ENCODE measurements around the gene GAL3ST2. TPM values are rescaled to one million over a fixed set of nuclear protein-coding genes. Genes with fewer than 3 reads are reported as not detected.

Gene GAL3ST2
- total RNA-seq, 2 donors from 2014 or later = 34.2 to 70.2 TPM

DNA sequence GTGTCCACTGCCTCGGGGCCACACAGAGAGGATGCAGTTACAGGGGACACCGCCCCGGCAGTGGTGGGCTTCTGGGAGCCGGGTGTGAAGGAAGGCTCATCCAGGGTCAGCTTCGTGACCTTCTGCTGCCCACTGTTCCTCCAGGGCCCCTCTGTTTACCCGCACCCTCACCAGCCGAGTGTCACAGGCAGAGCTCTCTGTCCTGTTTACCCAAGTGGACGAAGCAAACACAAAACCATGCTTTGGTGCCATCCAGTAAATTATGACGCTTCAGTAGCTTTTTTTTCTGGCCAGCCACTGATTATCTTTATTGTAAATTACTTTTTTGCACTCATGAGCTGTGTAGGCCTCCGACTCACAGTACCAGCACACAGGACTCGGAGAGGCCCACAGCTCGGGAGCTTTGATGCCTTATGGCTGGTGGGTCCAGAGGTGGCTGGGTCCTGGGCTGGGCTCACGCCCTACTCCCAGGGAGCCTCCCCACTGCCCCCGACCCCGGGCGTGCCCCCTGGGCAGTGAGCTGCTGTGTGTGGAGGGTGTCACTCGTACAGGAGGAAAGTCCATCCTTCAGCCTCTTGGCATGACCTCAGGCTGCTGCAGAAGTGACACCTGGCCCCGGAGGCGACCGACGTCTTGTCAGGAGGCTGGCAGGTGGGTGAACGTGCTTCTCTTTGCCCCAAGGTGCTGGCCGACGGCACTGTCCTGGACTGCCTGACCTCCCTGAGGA lies 32.4 kb upstream of the GAL3ST2 start:
- H3K27ac ChIP-seq = no peak overlapping the region
- no peak for DNase-seq
- no peak overlapping the region for H3K4me3 ChIP-seq
- intact Hi-C loops (cut with DNase I) = no loop called here
- no peaks in the 10 kb centered on the region for H3K4me1 ChIP-seq
- H3K36me3 ChIP-seq = no peaks in the 10 kb centered on the region
- TF ChIP-seq, protein P1, sequence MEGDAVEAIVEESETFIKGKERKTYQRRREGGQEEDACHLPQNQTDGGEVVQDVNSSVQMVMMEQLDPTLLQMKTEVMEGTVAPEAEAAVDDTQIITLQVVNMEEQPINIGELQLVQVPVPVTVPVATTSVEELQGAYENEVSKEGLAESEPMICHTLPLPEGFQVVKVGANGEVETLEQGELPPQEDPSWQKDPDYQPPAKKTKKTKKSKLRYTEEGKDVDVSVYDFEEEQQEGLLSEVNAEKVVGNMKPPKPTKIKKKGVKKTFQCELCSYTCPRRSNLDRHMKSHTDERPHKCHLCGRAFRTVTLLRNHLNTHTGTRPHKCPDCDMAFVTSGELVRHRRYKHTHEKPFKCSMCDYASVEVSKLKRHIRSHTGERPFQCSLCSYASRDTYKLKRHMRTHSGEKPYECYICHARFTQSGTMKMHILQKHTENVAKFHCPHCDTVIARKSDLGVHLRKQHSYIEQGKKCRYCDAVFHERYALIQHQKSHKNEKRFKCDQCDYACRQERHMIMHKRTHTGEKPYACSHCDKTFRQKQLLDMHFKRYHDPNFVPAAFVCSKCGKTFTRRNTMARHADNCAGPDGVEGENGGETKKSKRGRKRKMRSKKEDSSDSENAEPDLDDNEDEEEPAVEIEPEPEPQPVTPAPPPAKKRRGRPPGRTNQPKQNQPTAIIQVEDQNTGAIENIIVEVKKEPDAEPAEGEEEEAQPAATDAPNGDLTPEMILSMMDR (IDR thresholded peaks at IDR 0.05) = no peak
- no peaks in the 10 kb centered on the region for H3K9me3 ChIP-seq
- H3K27me3 ChIP-seq = no peaks in the 10 kb centered on the region
- H3K9ac ChIP-seq (ENCODE audit: low read depth in 2 of 2, low read length in 2 of 2) = no peak overlapping the region

DNA sequence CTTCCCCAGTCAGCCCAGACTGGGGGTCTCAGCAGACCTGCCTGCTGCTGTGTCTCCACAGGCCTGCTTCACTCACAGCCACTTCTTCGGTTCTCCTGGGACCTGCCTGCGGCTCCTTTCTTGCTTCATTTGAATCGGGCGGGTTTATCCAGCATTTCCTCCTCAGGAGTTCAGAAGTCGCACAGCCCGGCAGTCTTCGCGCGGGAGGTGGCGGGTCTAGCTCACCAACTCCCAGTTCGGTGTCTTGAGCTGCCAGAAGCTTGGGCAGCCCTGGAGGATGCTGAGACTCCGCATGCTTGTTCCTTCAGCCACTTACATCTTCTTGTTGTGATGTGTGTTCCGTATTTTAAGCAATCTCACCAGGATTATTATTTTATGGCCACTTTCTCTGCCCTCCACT lies 31.3 kb upstream of the GAL3ST2 start:
- TF ChIP-seq, protein P1 (IDR thresholded peaks at IDR 0.05) = no peak
- intact Hi-C loops (cut with DNase I) = no loop called here
- H3K4me3 ChIP-seq = no peak overlapping the region

DNA sequence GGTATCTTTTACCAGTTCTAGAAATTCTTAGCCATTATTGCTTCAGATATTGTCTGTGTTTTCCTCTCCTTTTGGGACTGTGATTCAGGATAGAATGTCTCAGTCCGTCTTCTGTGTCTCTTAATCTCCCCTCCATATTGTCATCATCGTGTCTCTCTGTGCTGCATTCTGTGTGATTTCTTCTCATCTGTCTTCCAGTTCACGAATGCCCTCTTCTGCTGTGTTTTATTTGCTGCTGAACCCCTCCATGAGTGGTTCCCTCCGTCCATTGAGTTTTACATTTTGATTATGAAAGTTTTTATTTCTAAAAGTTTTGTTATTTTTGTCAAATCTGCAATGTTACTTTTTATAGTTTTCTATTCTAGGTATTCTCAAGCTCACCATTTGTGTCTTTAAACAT lies 30.5 kb upstream of the GAL3ST2 start:
- TF ChIP-seq, protein P1 (IDR thresholded peaks at IDR 0.05) = no peak
- intact Hi-C loops (cut with DNase I) = no loop called here
- Histone ChIP-seq H3K9ac (ENCODE audit: low read depth in 2 of 2, low read length in 2 of 2) (no peak overlapping the region), H3K4me1 (no peaks in the 10 kb centered on the region), H3K27me3 (no peaks in the 10 kb centered on the region), H3K9me3 (no peaks in the 10 kb centered on the region), H3K4me3 (no peak overlapping the region), H3K36me3 (no peaks in the 10 kb centered on the region), H3K27ac (no peak overlapping the region)
- no peak for DNase-seq

More for the DNA sequence above, 31.3 kb upstream of the GAL3ST2 start:
- Histone ChIP-seq H3K9me3 (no peaks in the 10 kb centered on the region), H3K36me3 (no peaks in the 10 kb centered on the region), H3K27me3 (no peaks in the 10 kb centered on the region), H3K27ac (no peak overlapping the region), H3K4me1 (no peaks in the 10 kb centered on the region), H3K9ac (ENCODE audit: low read depth in 2 of 2, low read length in 2 of 2) (no peak overlapping the region)
- no peak for DNase-seq

DNA sequence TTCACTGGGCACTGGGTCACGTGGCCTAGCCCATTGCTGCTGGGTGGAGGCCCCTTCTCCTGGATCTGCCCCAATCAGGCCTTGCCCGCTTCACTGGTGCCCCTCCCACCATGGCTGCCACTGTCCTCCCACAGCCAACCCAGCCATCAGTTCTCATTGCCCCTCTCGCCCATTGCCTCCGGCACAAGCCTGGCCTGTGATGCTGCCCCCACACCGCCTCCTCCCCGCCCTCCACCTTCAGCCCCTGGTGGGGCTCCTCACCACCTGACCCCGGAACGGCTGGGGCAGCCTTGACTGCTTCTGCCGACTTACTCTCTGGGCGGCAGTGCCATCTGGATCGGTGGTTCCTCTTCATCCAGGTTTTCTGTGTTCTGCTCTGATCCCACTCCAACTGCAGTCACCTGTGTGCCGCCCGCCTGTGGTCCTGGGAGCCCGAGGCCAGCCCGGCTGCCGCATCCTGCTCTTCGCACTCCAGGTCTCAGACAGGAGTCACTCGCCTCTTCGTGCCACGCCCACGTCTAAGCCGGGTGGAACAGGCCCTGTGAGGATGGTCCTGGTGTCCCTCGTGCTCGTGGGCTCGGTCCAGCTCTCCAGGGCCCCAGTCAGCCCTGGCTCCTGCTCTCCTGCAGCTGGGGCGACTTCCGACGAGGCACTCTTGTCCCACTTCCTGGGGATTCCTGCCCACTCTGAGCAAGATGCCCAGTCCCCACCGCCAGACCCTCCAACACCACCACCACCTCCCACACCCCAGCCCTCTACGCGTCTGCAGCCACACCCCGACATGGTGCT lies 28.0 kb upstream of the GAL3ST2 start:
- no peak overlapping the region for H3K27ac ChIP-seq
- H3K36me3 ChIP-seq = no peaks in the 10 kb centered on the region
- intact Hi-C loops (cut with DNase I) = no loop called here
- no peaks in the 10 kb centered on the region for H3K27me3 ChIP-seq
- TF ChIP-seq, protein P1 (IDR thresholded peaks at IDR 0.05) = no peak
- no peak overlapping the region for H3K4me3 ChIP-seq
- H3K4me1 ChIP-seq = no peaks in the 10 kb centered on the region
- H3K9me3 ChIP-seq = no peaks in the 10 kb centered on the region
- H3K9ac ChIP-seq (ENCODE audit: low read depth in 2 of 2, low read length in 2 of 2) = no peak overlapping the region
- DNase-seq = no peak

DNA sequence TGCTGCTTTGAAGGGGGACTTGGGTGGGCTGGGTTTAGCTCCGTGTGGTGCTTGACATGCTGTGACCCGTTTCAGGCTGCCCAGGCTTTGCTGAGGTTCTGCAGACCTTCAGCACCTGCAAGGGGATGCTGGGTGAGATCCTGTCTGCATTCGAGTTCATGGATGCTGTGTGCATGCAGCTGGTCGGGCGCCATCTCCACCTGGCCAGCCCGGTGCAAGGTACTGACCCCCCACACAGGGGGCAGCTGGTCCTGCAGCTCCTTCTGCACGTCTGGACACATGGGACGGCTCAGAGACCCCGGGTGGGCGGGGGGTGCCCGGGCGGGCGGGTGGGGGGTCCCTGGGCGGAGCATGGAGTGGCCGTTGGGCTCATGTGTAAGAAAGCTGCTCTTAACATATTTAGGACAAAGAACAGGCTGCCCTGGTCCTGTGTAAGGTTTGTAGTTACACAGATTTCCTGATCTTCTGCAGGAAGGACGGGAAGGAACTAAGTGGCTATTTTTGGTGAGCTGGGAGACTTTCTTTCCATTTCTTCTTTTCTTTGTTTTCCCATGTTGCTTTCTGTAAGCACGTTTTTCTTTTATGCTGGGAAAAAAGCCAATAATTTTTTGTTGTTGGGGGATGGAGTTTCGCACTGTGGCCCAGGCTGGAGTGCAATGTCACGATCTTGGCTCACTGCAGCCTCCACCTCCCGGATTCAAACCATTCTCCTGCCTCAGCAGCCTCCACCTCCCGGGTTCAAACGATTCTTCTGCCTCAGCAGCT lies 26.4 kb upstream of the GAL3ST2 start:
- intact Hi-C loops (cut with DNase I) = no loop called here
- TF ChIP-seq, protein P1 (IDR thresholded peaks at IDR 0.05) = no peak
- DNase-seq = no peak
- no peaks in the 10 kb centered on the region for H3K4me1 ChIP-seq
- H3K4me3 ChIP-seq = no peak overlapping the region
- no peak overlapping the region for H3K9ac ChIP-seq (ENCODE audit: low read depth in 2 of 2, low read length in 2 of 2)
- H3K27ac ChIP-seq = no peak overlapping the region
- no peaks in the 10 kb centered on the region for H3K27me3 ChIP-seq
- H3K9me3 ChIP-seq = no peaks in the 10 kb centered on the region
- no peaks in the 10 kb centered on the region for H3K36me3 ChIP-seq
